GM19025 (cell line): ENCODE data around the gene DDX39A.
"Not testable (repeated sequence)": the region's sequence is repeated elsewhere in the genome, so short reads cannot be mapped to it uniquely, and the experiment has no call there.

Experiments used
- ATAC-seq: cut with Tn5 transposase; IDR thresholded peaks from one replicate; pipeline ENCODE4 v1.9.1; 2021; ENCODE audit warnings: mild to moderate bottlenecking, low read depth, moderate library complexity; ENCODE audit not compliant: unreplicated experiment

The DDX39A gene

DNA sequence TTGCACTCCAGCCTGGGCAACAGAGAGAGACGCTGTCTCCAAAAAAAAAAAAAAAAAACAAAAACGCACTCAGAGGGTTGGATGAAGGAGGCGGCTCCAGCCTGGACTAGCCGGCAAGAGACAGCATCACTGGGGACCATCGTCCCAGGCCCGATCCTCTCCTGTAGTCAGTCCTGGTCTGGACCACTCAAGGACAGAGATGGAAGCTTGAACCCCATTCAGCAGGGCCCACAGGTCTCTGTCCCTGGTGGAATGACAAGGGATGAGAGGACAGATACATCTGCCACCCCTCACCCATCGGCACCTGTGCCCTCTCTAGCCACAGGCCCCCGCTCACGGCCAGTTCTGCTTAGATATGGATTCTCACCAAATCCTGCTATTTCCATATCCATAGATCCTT lies 23.9 kb downstream of the DDX39A start:
- no peak for ATAC-seq

DNA sequence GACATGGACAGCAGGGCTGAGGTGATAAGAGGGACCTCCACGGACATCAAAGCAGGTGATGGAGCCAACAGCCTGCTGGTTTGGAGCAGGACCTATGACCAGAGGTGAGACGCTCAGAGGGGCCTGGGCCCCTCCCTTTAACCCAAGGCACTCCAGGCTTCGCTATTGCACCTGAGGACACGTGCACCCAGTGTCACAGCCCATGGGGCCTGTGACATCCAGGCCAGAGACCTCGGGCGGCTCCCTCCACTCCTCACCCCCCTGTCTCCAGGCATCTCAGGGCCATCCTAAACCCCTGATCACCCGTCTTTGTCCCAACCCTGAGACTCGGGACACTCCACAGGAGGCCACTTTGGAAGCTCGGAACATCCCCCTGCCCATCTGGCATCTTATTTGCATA lies 25.0 kb downstream of the DDX39A start:
- no peak for ATAC-seq

DNA sequence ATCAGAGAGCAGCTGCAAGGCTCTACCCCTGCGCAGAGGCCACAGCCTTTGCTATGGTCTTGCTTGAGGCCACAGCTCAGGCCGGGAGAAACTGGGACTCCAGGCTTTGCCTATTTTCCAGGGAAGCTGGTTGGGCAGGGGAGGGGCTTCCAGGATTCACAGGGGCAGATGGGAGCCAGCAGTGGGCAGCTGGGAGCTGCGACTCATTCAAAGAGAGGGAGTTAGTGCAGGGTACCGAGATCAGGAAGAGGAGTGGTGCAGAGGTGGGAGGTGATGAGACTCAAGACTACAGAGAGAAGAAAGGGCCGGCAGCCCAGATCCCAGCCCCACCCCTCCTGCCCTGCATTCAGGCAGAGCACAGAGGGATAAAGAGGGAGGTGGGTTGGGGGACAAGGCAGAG lies 25.8 kb downstream of the DDX39A start:
- ATAC-seq: no peak

DNA sequence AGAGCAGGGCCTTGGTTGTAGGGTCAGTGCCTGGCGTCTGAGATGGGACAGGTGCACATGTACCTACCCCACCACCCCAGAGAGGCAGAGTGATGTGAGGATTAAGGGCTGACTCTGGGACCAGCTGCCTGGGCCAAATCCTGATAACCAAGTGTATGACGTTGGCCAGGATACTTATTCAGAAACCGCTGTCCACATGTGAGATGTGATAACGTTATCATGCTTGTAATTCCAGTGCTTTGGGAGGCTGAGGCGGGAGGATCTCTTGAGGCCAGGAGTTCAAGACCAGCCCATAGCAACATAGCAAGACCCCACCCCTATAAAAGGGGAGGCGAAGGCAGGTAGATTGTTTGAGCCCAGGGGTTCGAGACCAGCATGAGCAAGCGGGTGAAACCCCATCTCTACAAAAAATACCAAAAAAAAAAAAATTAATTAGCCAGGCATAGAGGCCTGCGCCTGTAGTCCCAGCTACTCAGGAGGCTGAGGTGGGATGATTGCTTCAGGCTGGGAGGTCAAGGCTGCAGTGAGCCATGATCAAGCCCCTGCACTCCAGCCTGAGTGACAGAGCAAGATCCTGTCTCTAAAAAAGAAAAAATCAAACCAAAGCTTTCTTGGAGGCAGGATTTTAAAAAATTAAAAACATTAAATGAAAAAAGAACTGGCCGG lies 27.9 kb downstream of the DDX39A start:
- ATAC-seq: no peak

- ATAC-seq: no peak
Measured at GRCh38 chr19:14390548-14390947, 28.6 kb downstream of the DDX39A start.

DNA sequence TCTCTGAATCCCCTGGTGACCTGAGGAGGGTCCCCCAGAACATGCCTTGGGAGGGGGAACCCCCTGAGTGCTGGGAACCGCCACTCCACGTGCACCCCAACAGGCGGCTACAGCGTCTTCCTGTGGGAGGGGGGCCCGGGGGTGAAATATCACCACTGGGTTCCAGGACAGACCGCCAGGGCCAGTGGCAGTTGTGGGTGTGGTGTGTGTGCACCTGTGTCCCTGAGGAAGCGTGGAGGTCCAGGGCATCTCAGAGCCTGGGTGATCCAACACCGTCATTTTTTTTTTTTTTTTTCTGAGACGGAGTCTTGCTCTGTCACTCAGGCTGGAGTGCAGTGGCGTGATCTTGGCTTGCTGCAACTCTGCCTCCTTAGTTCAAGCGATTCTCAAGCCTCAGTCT lies 33.6 kb downstream of the DDX39A start:
- no peak for ATAC-seq

DNA sequence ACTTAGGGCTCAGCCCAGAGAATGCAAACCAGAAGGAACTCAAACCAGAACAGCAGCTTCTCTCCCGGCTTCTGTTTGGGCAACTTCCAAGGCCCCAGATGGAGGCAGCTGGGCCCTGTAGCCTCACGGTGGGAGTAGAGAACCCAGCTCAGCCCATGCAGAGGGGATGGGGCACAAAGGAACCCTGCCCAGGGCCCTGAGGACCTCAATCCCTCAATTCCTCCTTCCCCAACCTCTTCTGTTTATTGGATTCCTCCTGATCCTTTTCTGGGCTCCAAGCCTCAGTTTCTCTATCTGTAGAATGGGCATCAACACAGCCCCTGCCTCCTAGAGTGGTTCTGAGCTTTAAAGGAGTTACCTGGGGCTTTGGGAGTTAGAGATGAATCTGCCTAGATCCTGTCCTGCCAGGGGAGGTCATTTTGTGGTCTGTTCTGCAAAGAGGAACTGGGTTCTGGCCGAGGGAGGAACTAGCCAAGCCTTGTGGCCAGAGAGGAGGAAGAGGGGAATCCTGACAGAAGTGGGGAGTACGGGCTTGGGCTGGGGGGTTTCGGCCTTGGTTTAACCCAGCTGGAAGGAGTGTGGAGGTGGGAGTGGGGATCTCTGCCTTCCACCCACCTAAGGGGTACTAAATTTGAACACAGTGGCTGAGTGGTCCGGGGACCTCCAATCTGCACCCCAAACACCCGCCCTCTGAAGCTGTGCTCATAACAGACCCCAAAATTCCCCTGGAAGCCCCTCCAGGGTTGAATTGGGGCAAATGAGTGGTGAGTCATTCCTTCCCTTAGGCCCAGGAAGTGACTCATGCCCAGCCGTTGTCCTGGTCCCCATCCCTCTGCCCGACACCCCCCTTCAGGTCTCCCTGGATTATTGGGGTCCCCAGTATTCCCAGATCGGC lies 35.2 kb downstream of the DDX39A start:
- ATAC-seq: no peak

GRCh38 chr19:14381689-14382474 lies 37.3 kb downstream of the DDX39A start:
- ATAC-seq: no peak

DNA sequence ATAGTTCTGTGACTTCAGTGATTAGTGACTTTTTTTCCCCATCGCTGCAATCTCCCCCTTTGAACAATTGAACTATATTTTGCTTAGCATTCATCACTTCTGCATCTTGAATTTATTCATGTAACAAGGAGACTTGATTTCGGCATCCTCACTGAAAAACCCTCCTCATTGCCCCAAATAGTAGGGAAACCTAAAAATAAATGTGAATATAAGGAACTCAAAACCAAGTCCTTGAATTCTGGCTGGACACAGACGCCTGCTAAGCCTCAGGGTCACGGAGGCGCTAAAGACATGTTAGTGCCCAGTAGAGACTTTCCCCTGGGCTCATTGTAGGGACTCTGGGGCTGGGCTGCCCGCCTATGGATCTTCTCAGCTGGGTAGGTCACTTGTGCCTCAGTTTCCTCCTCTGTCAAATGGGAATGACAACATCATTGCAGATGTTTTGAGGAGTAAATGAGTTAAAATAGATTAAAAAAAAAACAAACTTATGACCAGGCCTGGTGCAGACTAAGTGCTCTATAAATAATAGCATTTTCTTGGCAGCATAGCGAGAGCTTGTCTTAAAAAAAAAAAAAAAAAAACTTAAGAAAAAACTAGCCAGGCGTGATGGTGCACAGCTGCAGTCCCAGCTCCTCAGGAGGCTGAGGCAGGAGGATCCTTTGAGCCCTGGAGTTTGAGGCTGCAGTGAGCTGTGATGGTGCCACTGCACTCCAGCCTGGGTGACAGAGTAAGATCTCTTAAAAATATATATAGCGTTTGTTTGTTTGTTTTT lies 39.7 kb downstream of the DDX39A start:
- no peak for ATAC-seq

- no peak for ATAC-seq
Measured at GRCh38 chr19:14378890-14379289, 40.3 kb downstream of the DDX39A start.

DNA sequence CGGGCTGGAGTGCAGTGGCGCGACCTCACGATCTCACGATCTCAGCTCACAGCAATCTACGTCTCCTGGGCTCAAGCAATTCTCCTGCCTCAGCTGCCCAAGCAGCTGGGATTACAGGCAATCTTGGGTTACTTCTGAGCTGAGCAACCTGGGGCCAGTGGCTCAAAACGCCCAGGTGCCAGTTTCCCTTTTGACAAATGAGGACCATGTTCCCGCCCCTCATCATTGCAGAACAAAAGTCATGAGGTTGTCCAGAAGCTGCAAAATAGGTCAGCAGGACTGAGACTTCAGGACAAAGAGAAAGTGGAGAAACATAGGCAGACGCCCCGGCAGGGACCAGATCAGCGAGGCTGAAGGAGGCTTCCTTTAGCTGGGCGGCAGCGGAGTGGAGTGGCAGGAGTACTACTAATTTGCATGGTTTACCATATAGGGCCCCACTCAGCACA lies 41.2 kb downstream of the DDX39A start:
- ATAC-seq: no peak

- ATAC-seq: no peak
Measured at GRCh38 chr19:14375582-14376291, 43.4 kb downstream of the DDX39A start.

GRCh38 chr19:14375055-14375581 lies 44.0 kb downstream of the DDX39A start:
- ATAC-seq: no peak

DNA sequence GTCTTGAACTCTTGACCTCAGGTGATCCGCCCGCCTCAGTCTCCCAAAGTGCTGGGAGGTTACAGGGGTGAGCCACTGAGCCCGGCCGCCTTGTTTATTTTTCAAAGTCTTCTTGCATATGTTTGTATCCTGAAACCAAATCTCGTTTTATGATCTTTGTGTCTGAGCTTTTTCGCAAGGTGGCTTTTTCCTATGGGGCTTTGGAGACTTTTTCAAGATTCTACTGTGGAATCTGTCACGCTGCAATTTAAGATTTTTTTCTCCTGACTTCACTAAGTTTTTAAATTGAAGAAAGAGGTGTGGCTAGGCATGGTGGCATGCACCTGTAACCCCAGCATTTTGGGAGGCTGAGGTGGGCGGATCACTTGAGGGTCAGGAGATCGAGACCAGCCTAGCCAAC lies 44.8 kb downstream of the DDX39A start:
- ATAC-seq: not testable (repeated sequence)

DNA sequence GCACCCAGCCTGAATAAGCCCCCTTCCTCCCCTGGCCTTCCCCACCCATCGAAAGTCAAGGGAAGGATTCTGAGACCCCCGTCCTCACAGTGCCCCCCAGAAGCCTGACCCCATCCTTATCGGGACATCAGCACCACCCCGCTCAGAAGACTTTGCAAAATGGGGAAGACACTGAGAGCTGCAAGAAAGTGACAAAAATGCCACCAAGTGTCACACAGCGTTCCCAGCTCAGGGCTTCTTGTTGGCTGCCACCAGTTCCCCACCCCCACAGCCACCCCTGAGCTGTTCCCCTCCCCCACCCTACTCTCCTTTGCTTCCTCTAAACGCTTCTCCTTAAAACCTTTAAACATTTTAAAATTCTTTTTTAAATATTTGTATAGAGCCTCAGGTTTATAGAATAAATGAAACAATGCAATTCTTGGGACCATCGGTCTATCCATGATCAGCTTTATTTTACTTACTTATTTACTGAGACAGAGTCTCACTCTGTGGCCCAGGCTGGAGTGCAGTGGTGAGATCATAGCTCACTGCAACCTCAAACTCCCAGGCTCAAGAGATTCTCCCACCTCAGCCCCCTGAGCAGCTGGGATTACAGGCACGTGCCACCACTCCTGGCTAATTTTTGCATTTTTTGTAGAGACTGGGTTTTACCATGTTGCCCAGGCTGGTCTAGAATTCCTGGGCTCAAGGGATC lies 46.6 kb downstream of the DDX39A start:
- ATAC-seq: not testable (repeated sequence)

DNA sequence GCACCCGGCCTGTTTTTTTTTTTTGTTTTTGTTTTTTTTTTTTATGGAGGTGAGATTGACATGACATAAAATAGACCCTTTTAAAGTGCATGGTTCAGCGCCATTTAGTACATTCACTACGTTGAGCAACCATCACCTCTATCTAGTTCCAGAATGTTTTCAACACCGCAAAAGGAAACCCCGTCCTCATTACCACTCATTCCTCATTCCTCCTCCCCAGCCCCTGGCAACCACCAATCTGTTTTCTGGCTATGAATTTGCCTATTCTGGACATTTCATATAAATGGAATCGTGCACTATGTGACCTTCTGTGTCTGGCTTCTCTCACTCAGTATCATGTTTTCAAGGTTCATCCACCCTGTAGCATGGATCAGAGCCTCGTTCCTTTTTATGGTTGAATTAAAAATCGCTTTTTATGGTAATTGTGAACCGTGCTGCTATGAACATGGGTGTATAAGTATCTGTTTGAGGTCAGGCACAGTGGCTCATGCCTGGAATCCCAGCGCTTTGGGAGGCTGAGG lies 47.8 kb downstream of the DDX39A start:
- no peak for ATAC-seq

- ATAC-seq: no peak
Measured at GRCh38 chr19:14370940-14371280, 48.2 kb downstream of the DDX39A start.

GRCh38 chr19:14370169-14370939 lies 48.8 kb downstream of the DDX39A start:
- no peak for ATAC-seq
